RWPE1 (cell line): ENCODE data around the gene RFNG.

Experiments used
- CTCF ChIA-PET: fragments of 350-600 bp; sonication (Branson Sonifier 250); formaldehyde crosslinking; extraction: SDS; loops from one replicate; lab custom pipeline; 2021; lab: Yijun Ruan, JAX
- POLR2A ChIA-PET: fragments of 400-600 bp; formaldehyde crosslinking; extraction: SDS; loops from one replicate; lab custom pipeline; 2020; ENCODE audit warnings: antibody characterized with exemption; ENCODE audit not compliant: low non-redundant PET; lab: Yijun Ruan, JAX
- DNase-seq: peaks from one replicate; pipeline ENCODE4 v3.0.0; 2012; ENCODE audit warnings: low spot score
- H3K27ac ChIP-seq: fragments of 450-650 bp; 2 replicates; pipeline ENCODE4 v1.5.1; 2017
- TF ChIP-seq, protein P1 (sequence below): fragments of 450-650 bp; conservative IDR thresholded peaks from 2 replicates; pipeline ENCODE4 v1.5.1; 2017; ENCODE audit warnings: low read depth, mild to moderate bottlenecking

Gene RFNG

DNA sequence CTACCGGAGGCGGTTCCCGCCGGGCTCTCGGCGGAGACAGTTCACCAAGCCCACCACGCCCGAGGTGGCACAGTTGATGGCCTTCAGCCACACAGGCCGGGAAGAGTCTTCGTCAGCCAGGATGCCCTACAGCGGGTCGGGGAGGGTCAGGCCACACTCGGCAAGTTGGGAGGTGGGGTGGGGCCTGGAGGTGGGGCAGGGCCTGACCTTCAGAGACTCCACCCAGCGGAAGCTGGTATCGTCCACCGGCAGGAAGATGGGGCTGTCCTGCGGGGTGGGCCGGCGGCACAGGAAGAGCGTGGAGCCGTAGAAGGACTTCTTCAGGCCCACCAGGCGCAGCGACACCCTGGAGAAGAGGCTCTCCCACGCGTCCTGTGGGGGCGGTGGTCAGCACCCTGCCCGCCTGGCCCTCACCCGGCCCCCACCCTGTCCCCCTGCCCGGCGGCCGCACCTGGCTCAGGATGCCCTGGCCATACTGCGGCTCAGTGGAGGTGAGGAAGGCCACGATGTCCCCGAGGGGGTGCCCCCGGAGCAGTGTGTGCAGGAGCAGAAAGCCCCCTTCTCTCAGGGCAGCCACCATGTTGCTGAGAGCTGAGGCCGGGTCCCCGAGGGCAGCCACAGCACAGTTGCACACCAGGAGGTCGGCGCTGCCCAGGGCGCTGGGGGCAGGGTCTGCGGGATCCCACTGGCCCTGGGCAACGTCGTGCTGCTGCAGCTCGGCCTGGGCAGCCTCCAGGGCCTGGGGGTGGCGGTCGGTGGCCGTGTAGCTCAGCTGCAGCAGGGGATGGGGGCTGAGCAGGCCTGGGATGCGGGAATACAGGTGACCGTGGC lies 33.6 kb upstream of the RFNG start:
- peak overlapping the region; percentile 96; the same call in 1 of the 2 replicates for H3K27ac ChIP-seq
- ChIA-PET CTCF (no interaction called here), POLR2A (no interaction called here)
- DNase-seq: no peak
- TF ChIP-seq, protein P1, sequence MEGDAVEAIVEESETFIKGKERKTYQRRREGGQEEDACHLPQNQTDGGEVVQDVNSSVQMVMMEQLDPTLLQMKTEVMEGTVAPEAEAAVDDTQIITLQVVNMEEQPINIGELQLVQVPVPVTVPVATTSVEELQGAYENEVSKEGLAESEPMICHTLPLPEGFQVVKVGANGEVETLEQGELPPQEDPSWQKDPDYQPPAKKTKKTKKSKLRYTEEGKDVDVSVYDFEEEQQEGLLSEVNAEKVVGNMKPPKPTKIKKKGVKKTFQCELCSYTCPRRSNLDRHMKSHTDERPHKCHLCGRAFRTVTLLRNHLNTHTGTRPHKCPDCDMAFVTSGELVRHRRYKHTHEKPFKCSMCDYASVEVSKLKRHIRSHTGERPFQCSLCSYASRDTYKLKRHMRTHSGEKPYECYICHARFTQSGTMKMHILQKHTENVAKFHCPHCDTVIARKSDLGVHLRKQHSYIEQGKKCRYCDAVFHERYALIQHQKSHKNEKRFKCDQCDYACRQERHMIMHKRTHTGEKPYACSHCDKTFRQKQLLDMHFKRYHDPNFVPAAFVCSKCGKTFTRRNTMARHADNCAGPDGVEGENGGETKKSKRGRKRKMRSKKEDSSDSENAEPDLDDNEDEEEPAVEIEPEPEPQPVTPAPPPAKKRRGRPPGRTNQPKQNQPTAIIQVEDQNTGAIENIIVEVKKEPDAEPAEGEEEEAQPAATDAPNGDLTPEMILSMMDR: no peak

DNA sequence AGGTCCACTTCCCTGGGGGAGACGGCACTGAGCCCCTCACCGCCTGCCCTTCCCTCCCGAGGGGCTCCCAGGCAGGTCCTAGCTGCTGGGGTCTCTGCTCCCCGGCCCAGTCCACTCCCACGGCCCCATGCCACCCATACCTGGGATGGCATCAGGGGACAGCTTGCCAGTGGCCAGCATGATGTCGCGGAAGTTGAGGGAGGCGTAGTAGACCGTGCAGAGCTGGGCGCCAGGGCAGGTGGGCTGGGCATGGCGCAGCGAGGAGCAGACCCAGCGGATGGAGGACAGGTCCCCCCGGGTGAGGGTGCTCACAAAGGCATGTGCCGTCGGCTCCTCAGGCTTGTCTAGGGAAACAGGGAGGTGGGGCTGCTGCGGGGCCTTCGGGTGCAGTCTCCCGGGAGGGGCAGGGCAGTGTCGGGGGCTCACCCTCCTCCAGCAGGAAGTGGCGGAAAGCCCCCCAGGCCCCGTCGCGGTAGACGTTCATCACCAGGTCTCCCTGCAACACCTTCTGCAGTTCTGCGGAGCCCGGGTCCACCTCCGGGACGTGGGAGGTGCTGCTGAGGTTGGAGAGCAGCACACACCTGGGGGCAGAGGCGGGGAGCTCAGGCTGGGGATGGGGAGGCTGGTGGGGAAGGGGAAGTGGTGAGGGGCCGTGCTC lies 32.9 kb upstream of the RFNG start:
- CTCF ChIA-PET: interaction anchor here (0.6 kb wide), 1 partner anchor 11 kb away, joined by 3 read pairs; no protein-coding TSS in a partner anchor
- DNase-seq: no peak
- H3K27ac ChIP-seq: peak overlapping the region; percentile 96
- TF ChIP-seq, protein P1: no peak
- POLR2A ChIA-PET: no interaction called here

DNA sequence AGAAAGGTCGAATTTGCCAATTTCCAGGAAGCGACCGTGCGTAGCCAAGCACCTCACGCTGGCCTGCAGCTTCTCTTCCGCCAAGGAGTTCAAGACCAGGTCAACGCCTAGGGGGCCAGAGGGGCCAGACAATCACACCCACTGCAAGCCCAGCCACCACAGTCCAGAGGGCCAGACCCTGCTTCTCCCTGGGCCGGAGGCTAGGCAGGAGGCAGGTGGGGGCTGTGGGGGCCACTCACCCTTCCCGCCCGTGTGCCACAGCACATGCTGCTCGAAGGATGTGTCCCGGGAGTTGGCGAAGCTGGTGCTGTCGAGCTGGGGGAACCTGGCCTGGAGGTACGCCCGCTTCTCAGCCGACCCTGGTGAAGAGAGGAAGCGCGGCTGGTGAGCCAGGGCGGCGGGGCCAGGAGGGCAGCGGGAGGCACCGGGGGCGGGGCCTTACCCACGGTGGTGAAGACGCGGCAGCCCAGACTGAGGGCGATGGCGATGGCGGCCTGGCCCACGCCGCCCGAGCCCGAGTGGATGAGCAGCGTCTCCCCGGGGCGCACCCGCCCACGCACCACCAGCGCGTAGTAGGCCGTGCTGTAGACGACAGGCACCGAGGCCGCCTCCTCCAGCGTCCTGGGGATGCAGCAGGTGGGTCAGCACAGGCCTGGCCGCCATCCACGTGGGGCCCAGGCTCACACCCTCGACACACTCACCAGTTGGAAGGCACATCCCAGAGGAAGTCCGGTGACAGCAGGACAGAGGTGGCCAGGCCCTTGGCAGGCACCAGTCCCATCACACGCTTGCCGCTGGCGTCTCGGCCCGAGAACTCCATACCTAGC lies 32.1 kb upstream of the RFNG start:
- no peak for DNase-seq
- H3K27ac ChIP-seq: peak overlapping the region; percentile 96
- CTCF ChIA-PET: interaction anchor here (0.6 kb wide), 1 partner anchor 17 kb away, joined by 4 read pairs; no protein-coding TSS in a partner anchor
- TF ChIP-seq, protein P1: no peak
- POLR2A ChIA-PET: no interaction called here

DNA sequence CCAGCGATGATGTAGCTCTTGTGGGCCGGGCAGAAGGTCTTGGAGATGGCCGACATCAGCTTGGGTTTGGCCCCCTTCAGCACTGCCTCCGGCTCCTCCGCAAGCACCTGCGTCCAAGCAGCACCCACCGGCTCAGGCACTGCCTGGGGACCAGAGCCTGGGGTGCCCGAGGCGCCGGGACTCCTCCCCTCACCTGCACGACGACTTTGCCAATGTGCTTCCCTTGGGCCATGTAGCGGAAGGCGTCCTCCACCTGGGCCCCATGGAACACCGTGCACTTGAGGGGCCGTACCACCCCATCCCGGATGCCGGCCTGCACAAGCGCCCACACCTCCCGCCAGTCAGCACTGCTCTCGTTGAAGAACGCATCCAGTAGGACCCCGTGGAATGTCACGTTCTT lies 31.4 kb upstream of the RFNG start:
- DNase-seq: no peak
- CTCF ChIA-PET: interaction anchor here (0.6 kb wide), 1 partner anchor 16 kb away, joined by 4 read pairs; no protein-coding TSS in a partner anchor
- TF ChIP-seq, protein P1: no peak
- peak overlapping the region; percentile 96 for H3K27ac ChIP-seq
- POLR2A ChIA-PET: no interaction called here

DNA sequence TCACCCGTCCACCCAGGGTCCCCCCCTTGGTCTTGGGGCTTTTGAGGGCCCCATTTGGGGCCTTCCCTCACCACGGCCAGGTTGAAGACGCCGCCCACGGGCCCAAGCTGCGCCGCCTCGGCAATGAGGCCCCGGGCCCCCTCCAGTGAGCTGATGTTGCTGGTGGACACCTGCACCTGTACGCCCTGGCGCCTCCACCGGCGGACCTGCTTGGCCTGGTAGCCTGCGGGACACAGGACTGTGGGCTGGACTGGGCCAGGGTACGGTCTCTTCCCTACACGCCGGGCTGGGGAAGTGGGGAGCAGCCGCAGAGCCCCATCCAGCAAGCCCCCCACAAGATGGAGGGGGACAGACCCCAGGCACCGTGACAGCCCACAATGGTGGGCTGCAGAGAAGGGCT lies 30.8 kb upstream of the RFNG start:
- no peak for DNase-seq
- H3K27ac ChIP-seq: peak overlapping the region; percentile 96
- TF ChIP-seq, protein P1: no peak
- CTCF ChIA-PET: no interaction called here
- POLR2A ChIA-PET: no interaction called here

DNA sequence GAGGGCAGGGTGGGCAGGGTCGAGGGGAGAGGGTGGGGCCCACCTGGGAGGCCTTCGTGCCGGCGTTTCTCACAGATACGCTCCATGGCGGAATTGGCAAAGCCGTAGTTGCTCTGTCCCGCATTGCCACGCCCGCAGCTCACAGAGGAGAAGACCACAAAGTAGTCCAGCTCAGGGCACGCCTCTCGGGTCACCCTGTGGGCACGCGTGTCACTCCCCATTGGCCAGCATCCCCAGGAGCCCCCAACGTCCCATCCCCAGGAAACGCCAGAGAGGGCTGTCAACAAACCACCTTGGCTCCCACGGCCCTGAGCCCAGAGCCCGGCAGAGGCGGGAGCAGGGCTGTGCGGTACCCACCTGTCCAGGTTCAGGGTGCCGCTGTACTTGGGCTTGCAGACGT lies 30.4 kb upstream of the RFNG start:
- TF ChIP-seq, protein P1: no peak
- no peak for DNase-seq
- peak overlapping the region; percentile 96 for H3K27ac ChIP-seq
- ChIA-PET POLR2A (no interaction called here), CTCF (interaction anchor here (0.6 kb wide), 1 partner anchor 29 kb away, joined by 3 read pairs; no protein-coding TSS in a partner anchor)
